Astrocyte (in vitro differentiated cells and primary cell): ENCODE measurements around the gene LGALS16.

Source experiments
- CTCF ChIP-seq: IDR thresholded peaks from 2 replicates; pipeline ENCODE4 v1.5.1; 2011; ENCODE audit warnings: low read depth, mild to moderate bottlenecking, inconsistent platforms, low read length, moderate library complexity; ENCODE audit not compliant: insufficient read depth
- EZH2 ChIP-seq: IDR thresholded peaks from 2 replicates; pipeline ENCODE4 v1.6.1; 2012; ENCODE audit warnings: mild to moderate bottlenecking, low read length, inconsistent platforms; ENCODE audit not compliant: insufficient read depth

- no peak for TF ChIP-seq EZH2
- TF ChIP-seq CTCF, result no peak
These were observed 53.5 kb downstream of the LGALS16 start for GRCh38 chr19:39709026-39709872.
